Ovary (tissue), 10 donors: ENCODE data around the gene NXF2. TPM values are rescaled to one million over a fixed set of nuclear protein-coding genes. Genes with fewer than 3 reads are reported as not detected.
"Not testable (repeated sequence)": the region's sequence is repeated elsewhere in the genome, so short reads cannot be mapped to it uniquely, and the experiment has no call there.

ENCODE experiments used
- DNase-seq, 5 donors: peaks; one replicate each; pipeline ENCODE4 v3.0.0-alpha.2; 2019 to 2020
- H3K27ac ChIP-seq, 2 donors: fragments of 200-600 bp; one replicate each; pipeline versions ENCODE4 v1.5.1 to v1.8.0; 2019 to 2022
- H3K27me3 ChIP-seq: fragments of 200-600 bp; one replicate; pipeline ENCODE4 v1.8.0; 2022
- H3K36me3 ChIP-seq: fragments of 200-600 bp; sonication (generic); one replicate; pipeline ENCODE4 v1.5.1; 2019
- H3K4me1 ChIP-seq: one replicate; pipeline ENCODE4 v1.8.1; 2013; ENCODE audit warnings: mild to moderate bottlenecking, moderate library complexity; ENCODE audit not compliant: insufficient read depth
- H3K4me3 ChIP-seq: fragments of 200-600 bp; sonication (generic); one replicate; pipeline ENCODE4 v1.5.1; 2017
- H3K9me3 ChIP-seq, 2 donors: fragments of 200-600 bp in 1 of 2; sonication (generic) in 1 of 2; one replicate each; pipeline versions ENCODE4 v1.5.1 to v1.8.1; 2013 to 2019; ENCODE audit warnings: mild to moderate bottlenecking in 1 of 2, moderate library complexity in 1 of 2
- EP300 ChIP-seq: sonication (generic); formaldehyde crosslinking; IDR thresholded peaks from one replicate; pipeline ENCODE4 v1.6.1; 2017; ENCODE audit warnings: antibody characterized with exemption
- POLR2A ChIP-seq: fragments of 450-650 bp; IDR thresholded peaks from one replicate; pipeline ENCODE4 v1.6.1; 2017; ENCODE audit warnings: antibody characterized with exemption, mild to moderate bottlenecking, moderate library complexity
- WGBS, 3 donors: extraction: QIAGEN DNeasy Blood & Tissue Kit in 1 of 3; methylation state at CpG; one replicate each; pipeline versions ENCODE4 v1.1.5 to v1.1.7; 2013 to 2017; 5-methylcytosine and 5-hydroxymethylcytosine counted together
- intact Hi-C, 4 donors: fragments of 100-400 bp; cut with DNase I; formaldehyde crosslinking; loops; one replicate each; pipeline versions ENCODE4 v1.11.0 to v1.15.1; 2022 to 2023
- long read RNA-seq, 3 donors: library from polyadenylated mRNA in 2 of 3; unstranded in 2 of 3; transcript quantifications; one replicate each; pipeline ENCODE4 v2.0.0 and lab custom pipeline, GENCODE V29; 2021 to 2026
- polyA plus RNA-seq, 2 donors: library from polyadenylated mRNA; stranded (reverse); fragments of 200-250 nt in 1 of 2; fragments of 350-450 nt in 1 of 2; fragmentation: Illumina TruSeq in 1 of 2; extraction: RNeasy Lipid Tissue Mini Kit (QIAGEN cat#74804) in 1 of 2; gene quantifications; one replicate each; pipeline ENCODE4 v1.2.3, GENCODE V29; 2013 to 2014
- total RNA-seq, 7 donors: library from RNA; depleted of rRNA in 2 of 7; stranded (reverse); fragments of >200 nt in 2 of 7; fragmentation: NEBNext Ultra II Directional in 3 of 7; extraction: Animal tissue kit (Norgen Biotek cat#: 25700) in 3 of 7; gene quantifications; one replicate each; pipeline versions ENCODE4 v1.1.0 to v1.2.4, GENCODE V29; 2016 to 2023
- TF ChIP-seq, protein P1 (sequence below), 3 donors: fragments of 450-650 bp in 2 of 3; fragments of 200-600 bp in 1 of 3; IDR thresholded peaks; one replicate each; pipeline versions ENCODE4 v1.5.1 to v1.8.0; 2016 to 2022; ENCODE audit warnings: antibody characterized with exemption in 3 of 3, mild to moderate bottlenecking in 1 of 3
- donor health status: DM: no; HTN: no; CAD: no; lungs with moderate emphysema.
- donor health status: DM: no; HTN: no; CAD: no.
- donor health status: Bipolar disorder and iron deficiency.
- donor health status: DM: yes; HTN: yes; CAD: no.
- donor health status: DM: no; HTN: no; CAD: no.
- donor health status: DM: yes; HTN: yes; CAD: no.

Gene NXF2, protein sequence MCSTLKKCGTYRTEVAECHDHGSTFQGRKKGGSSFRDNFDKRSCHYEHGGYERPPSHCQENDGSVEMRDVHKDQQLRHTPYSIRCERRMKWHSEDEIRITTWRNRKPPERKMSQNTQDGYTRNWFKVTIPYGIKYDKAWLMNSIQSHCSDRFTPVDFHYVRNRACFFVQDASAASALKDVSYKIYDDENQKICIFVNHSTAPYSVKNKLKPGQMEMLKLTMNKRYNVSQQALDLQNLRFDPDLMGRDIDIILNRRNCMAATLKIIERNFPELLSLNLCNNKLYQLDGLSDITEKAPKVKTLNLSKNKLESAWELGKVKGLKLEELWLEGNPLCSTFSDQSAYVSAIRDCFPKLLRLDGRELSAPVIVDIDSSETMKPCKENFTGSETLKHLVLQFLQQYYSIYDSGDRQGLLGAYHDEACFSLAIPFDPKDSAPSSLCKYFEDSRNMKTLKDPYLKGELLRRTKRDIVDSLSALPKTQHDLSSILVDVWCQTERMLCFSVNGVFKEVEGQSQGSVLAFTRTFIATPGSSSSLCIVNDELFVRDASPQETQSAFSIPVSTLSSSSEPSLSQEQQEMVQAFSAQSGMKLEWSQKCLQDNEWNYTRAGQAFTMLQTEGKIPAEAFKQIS
- total RNA-seq (not detected), polyA plus RNA-seq (not detected)
- long read RNA-seq, donor 1: 0 reads
- long read RNA-seq, donor 2: 0 reads
- long read RNA-seq, donor 3: 0 reads

DNA sequence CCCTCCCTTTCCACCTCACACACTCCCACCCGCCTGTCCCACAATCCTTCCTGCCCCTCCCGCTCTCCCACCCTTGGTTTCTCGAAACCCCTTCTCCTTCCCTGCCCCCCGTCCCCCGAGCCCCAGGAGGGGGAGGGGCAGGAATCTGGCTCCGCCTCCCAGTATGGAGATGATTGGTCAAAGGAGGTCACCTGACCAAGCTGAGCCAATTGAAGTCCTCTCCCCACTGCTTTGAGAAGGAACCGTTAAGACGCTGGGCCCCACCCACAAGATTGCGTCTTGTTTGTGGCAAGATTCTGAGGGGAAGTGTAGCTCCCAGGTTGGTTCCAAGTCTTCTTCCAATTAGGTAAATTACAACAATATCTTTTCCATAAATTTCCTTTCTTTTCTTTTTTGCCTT, at the start of gene NXF2:
Gene NXF2 (plus strand): TSS at position 275 of the 400 bp plus-strand sequence. CDS start 59,912 bp downstream, outside the sequence.
- WGBS, 3 donors: no CpG with 5 or more reads among the region's 9 CpGs
- H3K27ac ChIP-seq, DNase-seq, H3K27me3 ChIP-seq, H3K4me3 ChIP-seq, H3K36me3 ChIP-seq, H3K4me1 ChIP-seq, intact Hi-C loops, H3K9me3 ChIP-seq: not testable (repeated sequence)

DNA sequence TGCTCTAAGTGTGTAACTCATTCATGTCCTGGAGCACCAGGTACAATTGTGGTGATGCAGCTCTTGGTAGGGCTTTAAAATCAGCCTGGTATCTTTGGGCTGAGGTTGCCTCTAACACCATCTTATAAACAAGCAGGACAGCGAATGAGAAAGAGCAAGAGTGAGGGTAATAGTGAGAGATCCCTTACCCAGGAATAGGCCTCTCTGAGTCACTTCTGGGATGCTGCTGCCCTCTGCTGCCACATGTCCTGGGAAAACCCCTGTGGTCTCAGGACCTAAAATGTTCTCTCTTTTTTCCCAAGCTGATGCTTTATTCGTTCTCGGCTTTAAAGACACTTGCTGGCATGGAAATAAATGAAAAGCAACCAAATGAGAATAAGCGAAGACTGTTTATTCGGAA, 39.0 kb upstream of the NXF2 start:
- no CpG with 5 or more reads among the region's 5 CpGs for WGBS, 3 donors
- DNase-seq, H3K4me3 ChIP-seq, H3K9me3 ChIP-seq, H3K36me3 ChIP-seq, intact Hi-C loops, H3K27me3 ChIP-seq, H3K4me1 ChIP-seq, H3K27ac ChIP-seq: not testable (repeated sequence)

DNA sequence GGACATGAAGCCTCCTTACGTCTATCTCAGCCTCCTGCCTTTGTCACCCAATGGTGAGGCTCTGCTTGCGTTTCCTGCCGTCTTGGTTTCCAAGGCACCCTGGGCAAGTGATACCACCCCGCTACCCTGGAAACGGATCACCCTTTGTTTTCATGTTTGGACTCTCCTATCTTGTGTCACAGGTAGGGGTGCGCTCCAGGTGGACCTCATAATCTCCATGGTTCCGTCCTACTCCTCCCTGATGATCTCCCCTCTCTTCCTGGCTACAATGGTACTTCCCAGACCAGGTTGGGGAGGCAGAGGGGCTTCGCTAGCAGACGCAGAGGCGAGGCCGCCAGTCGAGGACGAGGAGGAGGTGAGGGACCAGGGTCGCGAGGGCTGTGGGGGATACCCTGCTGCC, 32.0 kb upstream of the NXF2 start, which contains the start of gene TCP11X1:
Gene TCP11X1 (plus strand): TSS at position 316 of the 400 bp plus-strand sequence.
- H3K4me1 ChIP-seq, DNase-seq, H3K27me3 ChIP-seq, H3K4me3 ChIP-seq, H3K36me3 ChIP-seq, intact Hi-C loops, H3K9me3 ChIP-seq, H3K27ac ChIP-seq: not testable (repeated sequence)
- no CpG with 5 or more reads among the region's 15 CpGs for WGBS, 3 donors

DNA sequence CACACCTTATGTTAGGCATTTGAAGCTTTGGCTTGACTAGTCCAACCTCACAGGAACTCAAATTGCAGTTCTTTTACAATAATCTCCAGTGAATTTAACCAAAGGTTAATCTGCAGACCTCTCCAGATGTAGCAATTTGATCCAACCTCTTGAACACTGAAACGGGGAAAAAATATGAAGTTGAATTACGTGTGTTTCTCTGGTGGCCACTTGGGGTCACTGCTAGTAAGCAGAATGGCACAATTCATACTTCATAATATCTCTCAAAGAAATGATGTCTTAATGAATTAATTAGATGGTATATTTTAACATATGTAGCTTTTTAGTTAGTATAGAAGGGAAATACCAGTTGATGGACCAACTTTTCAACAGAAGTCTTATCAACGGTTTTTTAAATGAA, 30.5 kb upstream of the NXF2 start:
- H3K36me3 ChIP-seq, H3K9me3 ChIP-seq, H3K4me1 ChIP-seq, DNase-seq, H3K27me3 ChIP-seq, H3K27ac ChIP-seq, intact Hi-C loops, H3K4me3 ChIP-seq: not testable (repeated sequence)
- no CpG with 5 or more reads among the region's 3 CpGs for WGBS, 3 donors

DNA sequence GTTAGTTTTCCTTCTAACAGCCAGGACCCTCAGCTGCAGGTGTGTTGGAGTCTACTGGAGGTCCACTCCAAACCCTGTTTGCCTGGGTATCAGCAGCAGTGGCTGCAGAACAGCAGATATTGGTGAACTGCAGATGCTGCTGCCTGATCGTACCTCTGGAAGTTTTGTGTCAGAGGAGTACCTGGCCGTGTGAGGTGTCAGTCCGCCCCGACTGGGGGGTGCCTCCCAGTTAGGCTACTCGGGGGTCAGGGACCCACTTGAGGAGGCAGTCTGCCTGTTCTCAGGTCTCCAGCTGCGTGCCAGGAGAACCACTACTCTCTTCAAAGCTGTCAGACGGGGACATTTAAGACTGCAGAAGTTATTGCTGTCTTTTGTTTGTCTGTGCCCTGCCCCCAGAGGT, 11.3 kb upstream of the NXF2 start:
- 85% methylated on average over 5 of the region's 7 CpGs; no CpG with 5 or more reads in 2 of the 3 donors for WGBS, 3 donors
- H3K4me1 ChIP-seq, intact Hi-C loops, H3K27me3 ChIP-seq, H3K36me3 ChIP-seq, H3K4me3 ChIP-seq, H3K27ac ChIP-seq, H3K9me3 ChIP-seq: not testable (repeated sequence)
- DNase-seq: peak in 2 of 5 donors; percentile 5 to 6

DNA sequence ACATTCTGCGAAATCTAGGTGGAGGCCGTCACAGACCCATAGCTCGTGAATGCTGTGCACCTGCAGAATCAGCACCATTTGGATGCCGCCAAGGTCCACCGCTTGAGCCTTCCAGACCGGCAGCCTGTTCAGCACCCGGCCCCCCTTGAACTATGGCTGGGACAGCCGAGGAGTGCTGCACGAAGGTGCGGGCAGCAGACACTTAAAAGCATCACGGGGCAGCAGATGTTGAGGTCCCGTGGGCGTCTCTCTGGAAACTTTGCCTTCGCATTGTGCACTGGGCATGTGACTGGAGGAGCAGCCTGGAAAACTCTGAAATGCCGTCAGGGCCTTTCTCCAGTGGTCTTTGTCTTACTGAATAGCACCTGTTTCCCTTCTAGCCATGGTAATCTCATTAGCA, 6.7 kb upstream of the NXF2 start:
- H3K4me1 ChIP-seq, H3K36me3 ChIP-seq, intact Hi-C loops, H3K27ac ChIP-seq, H3K9me3 ChIP-seq, H3K4me3 ChIP-seq, H3K27me3 ChIP-seq: not testable (repeated sequence)
- peak in 1 of 5 donors; percentile 1 for DNase-seq
- 69 to 79% (median 75%) methylated on average over 7 to 10 of the region's 15 CpGs for WGBS, 3 donors

DNA sequence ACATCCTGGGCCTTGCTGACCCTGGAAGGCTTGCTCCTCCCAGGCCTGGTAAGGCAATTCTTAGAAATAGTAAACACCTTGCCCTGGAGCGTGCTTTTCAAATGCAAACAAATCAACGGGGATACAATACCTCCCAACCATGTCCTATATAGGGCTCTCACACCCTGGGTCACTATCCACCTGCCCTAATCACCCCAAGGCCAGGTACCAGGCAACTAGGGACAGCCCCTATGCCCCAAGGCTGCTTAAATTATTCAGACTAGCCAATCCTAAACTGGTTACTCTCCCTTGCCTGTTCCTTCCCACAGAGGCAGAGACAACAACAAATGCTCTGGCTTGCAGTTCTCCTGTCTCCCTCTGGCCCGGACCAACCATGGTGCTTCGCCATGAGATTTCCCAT, 25.3 kb downstream of the NXF2 start:
- intact Hi-C loops, H3K4me3 ChIP-seq, DNase-seq, H3K4me1 ChIP-seq, H3K36me3 ChIP-seq, H3K27ac ChIP-seq, H3K9me3 ChIP-seq, H3K27me3 ChIP-seq: not testable (repeated sequence)
- WGBS, 3 donors: no CpG with 5 or more reads among the region's 4 CpGs

DNA sequence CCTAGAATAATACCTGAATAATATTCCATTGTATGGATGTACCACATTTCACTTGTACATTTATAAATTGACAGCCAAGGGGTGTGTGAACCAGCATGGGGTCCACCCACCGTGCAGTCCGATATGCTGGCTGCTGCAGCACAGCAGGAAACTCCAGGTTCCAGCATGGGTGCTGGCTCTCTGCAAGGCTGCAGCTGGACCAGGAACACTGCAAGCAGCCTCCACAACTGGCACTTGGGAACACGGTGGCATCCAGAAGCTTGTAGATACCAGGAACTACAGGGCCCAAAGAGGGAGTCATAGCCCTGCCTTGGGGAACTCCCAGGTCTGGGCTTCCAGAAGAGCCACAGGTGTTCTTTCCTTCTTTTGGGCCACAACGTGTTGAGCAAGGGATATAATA, 91.2 kb downstream of the NXF2 start:
- intact Hi-C loops: no loop called here
- WGBS, 3 donors: 61 to 74% (median 62%) methylated on average over 4 of the region's 4 CpGs
- TF ChIP-seq, protein P1, sequence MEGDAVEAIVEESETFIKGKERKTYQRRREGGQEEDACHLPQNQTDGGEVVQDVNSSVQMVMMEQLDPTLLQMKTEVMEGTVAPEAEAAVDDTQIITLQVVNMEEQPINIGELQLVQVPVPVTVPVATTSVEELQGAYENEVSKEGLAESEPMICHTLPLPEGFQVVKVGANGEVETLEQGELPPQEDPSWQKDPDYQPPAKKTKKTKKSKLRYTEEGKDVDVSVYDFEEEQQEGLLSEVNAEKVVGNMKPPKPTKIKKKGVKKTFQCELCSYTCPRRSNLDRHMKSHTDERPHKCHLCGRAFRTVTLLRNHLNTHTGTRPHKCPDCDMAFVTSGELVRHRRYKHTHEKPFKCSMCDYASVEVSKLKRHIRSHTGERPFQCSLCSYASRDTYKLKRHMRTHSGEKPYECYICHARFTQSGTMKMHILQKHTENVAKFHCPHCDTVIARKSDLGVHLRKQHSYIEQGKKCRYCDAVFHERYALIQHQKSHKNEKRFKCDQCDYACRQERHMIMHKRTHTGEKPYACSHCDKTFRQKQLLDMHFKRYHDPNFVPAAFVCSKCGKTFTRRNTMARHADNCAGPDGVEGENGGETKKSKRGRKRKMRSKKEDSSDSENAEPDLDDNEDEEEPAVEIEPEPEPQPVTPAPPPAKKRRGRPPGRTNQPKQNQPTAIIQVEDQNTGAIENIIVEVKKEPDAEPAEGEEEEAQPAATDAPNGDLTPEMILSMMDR (IDR thresholded peaks at IDR 0.05): no peak
- TF ChIP-seq POLR2A: no peak
- no peak for TF ChIP-seq EP300
- Histone ChIP-seq H3K4me1 (no peaks in the 10 kb centered on the region), H3K4me3 (no peak overlapping the region), H3K9me3 (no peaks in the 10 kb centered on the region), H3K27ac (no peak overlapping the region), H3K36me3 (no peaks in the 10 kb centered on the region), H3K27me3 (no peaks in the 10 kb centered on the region)
- DNase-seq: no peak
